DOHH2 (cell line): ENCODE data around the gene MTMR2.

Experiments
- EZH2phosphoT487 ChIP-seq: fragments of 200-600 bp; sonication (generic); IDR thresholded peaks from 2 replicates; pipeline ENCODE4 v1.6.1; 2017; ENCODE audit warnings: borderline replicate concordance, mild to moderate bottlenecking, antibody characterized with exemption, low read length, moderate library complexity, mixed read lengths
- TF ChIP-seq, protein P1 (sequence below): fragments of 200-600 bp; sonication (generic); IDR thresholded peaks from one replicate; pipeline ENCODE4 v1.5.1; 2014; ENCODE audit warnings: antibody characterized with exemption, mild to moderate bottlenecking, low read depth, low read length; ENCODE audit not compliant: poor library complexity, severe bottlenecking

DNA sequence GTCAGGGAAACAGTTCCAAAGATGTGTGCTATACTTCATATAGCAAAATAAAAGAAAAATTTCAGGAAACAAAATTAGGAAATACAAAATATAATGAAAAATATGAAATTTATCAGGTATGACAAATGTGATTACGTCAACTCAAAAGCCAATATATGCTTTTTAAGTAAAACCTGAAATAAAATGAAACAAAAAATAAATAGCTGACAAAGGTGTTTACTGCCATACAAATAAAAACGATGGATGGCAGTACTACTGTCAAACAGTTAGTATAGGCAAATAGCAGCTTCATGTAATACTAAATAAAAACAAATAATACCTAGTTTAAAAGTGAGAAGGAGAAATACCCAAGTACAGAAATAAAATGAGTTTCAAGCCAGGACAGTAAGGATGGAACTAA, 119.9 kb downstream of the MTMR2 start:
- TF ChIP-seq, protein P1, sequence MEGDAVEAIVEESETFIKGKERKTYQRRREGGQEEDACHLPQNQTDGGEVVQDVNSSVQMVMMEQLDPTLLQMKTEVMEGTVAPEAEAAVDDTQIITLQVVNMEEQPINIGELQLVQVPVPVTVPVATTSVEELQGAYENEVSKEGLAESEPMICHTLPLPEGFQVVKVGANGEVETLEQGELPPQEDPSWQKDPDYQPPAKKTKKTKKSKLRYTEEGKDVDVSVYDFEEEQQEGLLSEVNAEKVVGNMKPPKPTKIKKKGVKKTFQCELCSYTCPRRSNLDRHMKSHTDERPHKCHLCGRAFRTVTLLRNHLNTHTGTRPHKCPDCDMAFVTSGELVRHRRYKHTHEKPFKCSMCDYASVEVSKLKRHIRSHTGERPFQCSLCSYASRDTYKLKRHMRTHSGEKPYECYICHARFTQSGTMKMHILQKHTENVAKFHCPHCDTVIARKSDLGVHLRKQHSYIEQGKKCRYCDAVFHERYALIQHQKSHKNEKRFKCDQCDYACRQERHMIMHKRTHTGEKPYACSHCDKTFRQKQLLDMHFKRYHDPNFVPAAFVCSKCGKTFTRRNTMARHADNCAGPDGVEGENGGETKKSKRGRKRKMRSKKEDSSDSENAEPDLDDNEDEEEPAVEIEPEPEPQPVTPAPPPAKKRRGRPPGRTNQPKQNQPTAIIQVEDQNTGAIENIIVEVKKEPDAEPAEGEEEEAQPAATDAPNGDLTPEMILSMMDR, result no peak
- TF ChIP-seq EZH2phosphoT487, result no peak
